LNCaP clone FGC (cell line): Measurements from ENCODE around the gene SYN1.

Experiments
- DNase-seq: peaks from one replicate; pipeline ENCODE4 v3.0.0-alpha.2; 2011; ENCODE audit warnings: low read depth
- H3K4me3 ChIP-seq: 2 replicates; pipeline ENCODE4 v1.5.1; 2011; ENCODE audit warnings: mild to moderate bottlenecking, low read depth, low read length, control low read depth
- TF ChIP-seq, protein P1 (sequence below): IDR thresholded peaks from 2 replicates; pipeline ENCODE4 v1.5.1; 2012; ENCODE audit warnings: mild to moderate bottlenecking; ENCODE audit not compliant: control insufficient read depth, insufficient read depth; ENCODE audit errors: extremely low read depth

SYN1 gene

DNA sequence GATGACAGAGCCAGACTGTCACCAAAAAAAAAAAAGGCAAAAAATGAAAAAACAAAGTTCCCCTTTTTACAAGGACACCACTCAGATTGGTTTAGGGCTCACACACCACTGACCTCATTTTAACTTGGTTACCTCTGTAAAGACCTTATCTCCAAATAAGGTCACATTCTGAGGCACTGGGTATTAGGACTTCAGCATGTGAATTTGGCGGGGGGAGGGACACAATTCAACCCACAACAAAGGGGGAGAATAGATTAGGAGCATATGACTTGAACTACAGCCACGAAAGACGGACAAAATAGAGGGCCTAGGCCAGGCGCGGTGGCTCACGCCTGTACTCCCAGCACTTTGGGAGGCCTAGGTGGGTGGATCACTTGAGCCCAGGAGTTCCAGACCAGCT is 89.6 kb downstream of the SYN1 start:
- no peak for DNase-seq
- TF ChIP-seq, protein P1, sequence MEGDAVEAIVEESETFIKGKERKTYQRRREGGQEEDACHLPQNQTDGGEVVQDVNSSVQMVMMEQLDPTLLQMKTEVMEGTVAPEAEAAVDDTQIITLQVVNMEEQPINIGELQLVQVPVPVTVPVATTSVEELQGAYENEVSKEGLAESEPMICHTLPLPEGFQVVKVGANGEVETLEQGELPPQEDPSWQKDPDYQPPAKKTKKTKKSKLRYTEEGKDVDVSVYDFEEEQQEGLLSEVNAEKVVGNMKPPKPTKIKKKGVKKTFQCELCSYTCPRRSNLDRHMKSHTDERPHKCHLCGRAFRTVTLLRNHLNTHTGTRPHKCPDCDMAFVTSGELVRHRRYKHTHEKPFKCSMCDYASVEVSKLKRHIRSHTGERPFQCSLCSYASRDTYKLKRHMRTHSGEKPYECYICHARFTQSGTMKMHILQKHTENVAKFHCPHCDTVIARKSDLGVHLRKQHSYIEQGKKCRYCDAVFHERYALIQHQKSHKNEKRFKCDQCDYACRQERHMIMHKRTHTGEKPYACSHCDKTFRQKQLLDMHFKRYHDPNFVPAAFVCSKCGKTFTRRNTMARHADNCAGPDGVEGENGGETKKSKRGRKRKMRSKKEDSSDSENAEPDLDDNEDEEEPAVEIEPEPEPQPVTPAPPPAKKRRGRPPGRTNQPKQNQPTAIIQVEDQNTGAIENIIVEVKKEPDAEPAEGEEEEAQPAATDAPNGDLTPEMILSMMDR: no peak

DNA sequence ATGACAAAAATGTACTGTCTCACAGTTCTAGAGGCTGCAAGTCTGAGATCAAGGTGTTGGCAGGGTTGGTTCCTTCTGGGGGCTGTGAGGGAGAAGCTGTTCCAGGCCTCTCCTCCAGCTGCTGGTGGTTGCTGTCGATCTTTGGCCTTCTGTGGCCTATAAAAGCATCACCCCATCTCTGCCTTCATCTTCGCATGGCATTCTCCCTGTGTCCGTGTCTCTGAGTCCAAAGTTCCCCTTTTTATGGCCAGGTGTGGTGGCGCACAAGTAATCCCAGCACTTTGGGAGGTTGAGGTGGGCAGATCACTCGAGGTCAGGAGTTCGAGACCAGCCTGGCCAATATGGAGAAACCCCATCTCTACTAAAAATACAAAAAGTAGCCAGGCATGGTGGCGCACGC is 90.1 kb downstream of the SYN1 start:
- TF ChIP-seq, protein P1: no peak

More for the DNA sequence above, 89.6 kb downstream of the SYN1 start:
- no peak overlapping the region for H3K4me3 ChIP-seq

DNA sequence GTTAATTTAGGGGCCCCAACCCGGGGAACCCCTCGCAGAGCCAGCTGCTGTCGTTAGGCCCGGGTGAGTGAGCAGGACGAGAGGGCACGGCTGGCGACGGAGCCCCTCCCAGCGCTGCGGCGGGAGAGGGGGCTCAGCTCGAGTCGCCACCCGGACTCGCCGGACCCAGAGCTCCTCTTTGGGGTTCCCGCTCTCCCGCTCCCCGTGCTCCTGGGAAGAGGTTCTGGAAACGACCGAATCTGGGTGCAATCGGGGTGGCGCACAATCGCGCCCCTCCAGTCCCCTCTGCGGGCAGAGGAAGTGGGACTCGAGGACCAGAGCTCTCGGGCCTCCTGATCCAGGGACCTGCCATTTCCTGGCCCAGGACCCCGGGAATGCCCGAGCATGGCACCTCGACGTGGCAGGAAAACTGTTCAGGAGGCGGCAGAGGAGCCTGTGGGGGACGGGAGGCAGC is 95.9 kb downstream of the SYN1 start:
- peak overlapping the region; percentile 56 for H3K4me3 ChIP-seq
- DNase-seq: no peak
- TF ChIP-seq, protein P1: no peak

More for the DNA sequence above, 90.1 kb downstream of the SYN1 start:
- no peak overlapping the region for H3K4me3 ChIP-seq
- no peak for DNase-seq

DNA sequence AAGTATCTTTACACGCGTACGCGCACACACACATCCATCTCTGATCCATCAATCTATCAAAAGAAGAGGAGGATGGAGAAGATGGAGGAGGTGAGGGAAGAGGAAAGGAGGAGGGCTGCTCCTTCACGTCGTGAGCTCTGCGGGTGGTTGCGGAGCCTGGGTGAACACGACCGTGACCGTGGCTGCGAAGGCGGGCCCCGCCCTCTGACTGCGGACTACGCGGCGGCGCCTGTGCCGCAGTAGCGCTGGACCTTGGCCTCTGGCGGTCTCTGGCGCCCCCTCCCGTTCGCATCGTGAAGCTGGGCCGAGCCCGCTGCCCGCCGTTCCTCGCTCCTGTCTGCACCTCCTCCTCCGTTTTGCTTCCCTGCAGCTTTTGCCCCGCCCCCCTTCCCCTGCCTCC is 96.4 kb downstream of the SYN1 start:
- H3K4me3 ChIP-seq: peak overlapping the region; percentile 56
- TF ChIP-seq, protein P1: peak; percentile 87
- DNase-seq: peak; percentile 19
